ENCODE measurements around the gene CAMK2G. TPM values are rescaled to one million over a fixed set of nuclear protein-coding genes. Genes with fewer than 3 reads are reported as not detected.

Gene CAMK2G
- total RNA-seq, 2 donors from 2014 or later, result 20.9 to 21.7 TPM

DNA sequence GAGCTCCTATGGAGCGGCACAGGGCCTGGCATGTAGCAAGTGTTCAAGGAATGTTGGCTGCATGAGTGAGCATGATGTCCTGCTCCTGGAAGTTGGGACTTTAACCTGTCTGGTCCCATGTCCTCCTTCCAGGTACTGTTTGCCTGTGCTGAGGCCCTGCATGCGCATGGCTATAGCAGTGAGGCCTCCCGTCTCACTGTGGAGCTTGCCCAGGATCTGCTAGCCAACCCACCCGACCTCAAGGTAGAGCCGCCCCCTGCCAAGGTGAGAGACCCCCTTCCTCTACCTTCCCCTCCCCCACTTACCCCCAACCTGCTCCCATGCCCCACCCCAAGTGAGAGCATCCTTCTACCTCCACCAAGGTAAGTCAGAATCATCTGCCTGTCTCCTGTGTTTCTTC is 80.9 kb downstream of the CAMK2G start:
- no peaks in the 10 kb centered on the region for H3K27me3 Mint-ChIP-seq (ENCODE audit: insufficient read depth)

DNA sequence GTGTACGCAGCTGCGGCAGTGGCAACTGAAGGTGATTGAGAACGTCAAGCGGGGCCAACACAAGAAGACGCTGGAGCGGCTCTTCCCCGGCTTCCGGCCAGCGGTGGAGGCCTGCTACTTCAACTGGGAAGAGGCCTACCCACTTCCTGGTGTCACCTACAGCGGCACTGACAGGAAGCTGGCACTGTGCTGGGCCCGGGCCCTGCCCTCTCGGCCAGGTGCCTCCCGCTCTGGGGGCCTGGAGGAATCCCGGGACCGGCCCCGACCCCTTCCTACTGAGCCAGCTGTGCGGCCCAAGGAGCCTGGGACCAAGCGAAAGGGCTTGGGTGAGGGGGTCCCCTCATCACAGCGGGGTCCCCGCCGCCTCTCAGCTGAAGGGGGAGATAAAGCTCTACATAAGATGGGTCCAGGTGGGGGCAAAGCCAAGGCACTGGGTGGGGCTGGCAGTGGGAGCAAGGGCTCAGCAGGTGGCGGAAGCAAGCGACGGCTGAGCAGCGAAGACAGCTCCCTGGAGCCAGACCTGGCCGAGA is 82.4 kb downstream of the CAMK2G start:
- H3K27me3 ChIP-seq (ENCODE audit: control insufficient read depth, insufficient read depth, low read length, poor library complexity, severe bottlenecking), result no peaks in the 10 kb centered on the region
- Mint-ChIP-seq H3K9me3 (no peaks in the 10 kb centered on the region), H3K27me3 (ENCODE audit: insufficient read depth) (no peaks in the 10 kb centered on the region), H3K4me3 (no peak overlapping the region), H3K27ac (no peak overlapping the region), H3K36me3 (ENCODE audit: low read depth) (peaks cover 57% of the 10 kb centered on the region), H3K4me1 (no peaks in the 10 kb centered on the region)
- H3K9ac ChIP-seq (ENCODE audit: extremely low read depth, low read length, poor library complexity, severe bottlenecking), result no peak overlapping the region
- H3K4me3 ChIP-seq (ENCODE audit: low read length), result no peak overlapping the region
- no peaks in the 10 kb centered on the region for H3K4me1 ChIP-seq (ENCODE audit: control insufficient read depth, insufficient read depth, low read length)
- DNase-seq, result no peak
- TF ChIP-seq, protein P1, sequence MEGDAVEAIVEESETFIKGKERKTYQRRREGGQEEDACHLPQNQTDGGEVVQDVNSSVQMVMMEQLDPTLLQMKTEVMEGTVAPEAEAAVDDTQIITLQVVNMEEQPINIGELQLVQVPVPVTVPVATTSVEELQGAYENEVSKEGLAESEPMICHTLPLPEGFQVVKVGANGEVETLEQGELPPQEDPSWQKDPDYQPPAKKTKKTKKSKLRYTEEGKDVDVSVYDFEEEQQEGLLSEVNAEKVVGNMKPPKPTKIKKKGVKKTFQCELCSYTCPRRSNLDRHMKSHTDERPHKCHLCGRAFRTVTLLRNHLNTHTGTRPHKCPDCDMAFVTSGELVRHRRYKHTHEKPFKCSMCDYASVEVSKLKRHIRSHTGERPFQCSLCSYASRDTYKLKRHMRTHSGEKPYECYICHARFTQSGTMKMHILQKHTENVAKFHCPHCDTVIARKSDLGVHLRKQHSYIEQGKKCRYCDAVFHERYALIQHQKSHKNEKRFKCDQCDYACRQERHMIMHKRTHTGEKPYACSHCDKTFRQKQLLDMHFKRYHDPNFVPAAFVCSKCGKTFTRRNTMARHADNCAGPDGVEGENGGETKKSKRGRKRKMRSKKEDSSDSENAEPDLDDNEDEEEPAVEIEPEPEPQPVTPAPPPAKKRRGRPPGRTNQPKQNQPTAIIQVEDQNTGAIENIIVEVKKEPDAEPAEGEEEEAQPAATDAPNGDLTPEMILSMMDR (conservative IDR thresholded peaks at IDR 0.05), result no peak
- 94 to 97% methylated on average over 14 to 26 of the region's 26 CpGs for WGBS, 2 experiments (ENCODE audit: insufficient coverage in 1 of 2, insufficient read length in 1 of 2)
- no peaks in the 10 kb centered on the region for H3K9me3 ChIP-seq (ENCODE audit: control insufficient read depth, low read length)
- peaks cover 64% of the 10 kb centered on the region for H3K36me3 ChIP-seq (ENCODE audit: control insufficient read depth, insufficient read depth, low read length)
- H3K27ac ChIP-seq (ENCODE audit: low read depth, low read length), result no peak overlapping the region

More for the DNA sequence above, 80.9 kb downstream of the CAMK2G start:
- no peak overlapping the region for H3K9ac ChIP-seq (ENCODE audit: extremely low read depth, low read length, poor library complexity, severe bottlenecking)
- no peak overlapping the region for H3K27ac ChIP-seq (ENCODE audit: low read depth, low read length)
- no peaks in the 10 kb centered on the region for H3K27me3 ChIP-seq (ENCODE audit: control insufficient read depth, insufficient read depth, low read length, poor library complexity, severe bottlenecking)
- no peaks in the 10 kb centered on the region for H3K4me1 ChIP-seq (ENCODE audit: control insufficient read depth, insufficient read depth, low read length)
- Mint-ChIP-seq H3K36me3 (ENCODE audit: low read depth) (peaks cover 70% of the 10 kb centered on the region), H3K4me1 (no peaks in the 10 kb centered on the region), H3K4me3 (no peak overlapping the region), H3K27ac (no peak overlapping the region), H3K9me3 (no peaks in the 10 kb centered on the region)
- H3K9me3 ChIP-seq (ENCODE audit: control insufficient read depth, low read length), result no peaks in the 10 kb centered on the region
- 93 to 94% methylated on average over 2 to 5 of the region's 5 CpGs for WGBS, 2 experiments (ENCODE audit: insufficient coverage in 1 of 2, insufficient read length in 1 of 2)
- DNase-seq, result no peak
- H3K36me3 ChIP-seq (ENCODE audit: control insufficient read depth, insufficient read depth, low read length), result peaks cover 78% of the 10 kb centered on the region
- TF ChIP-seq, protein P1 (conservative IDR thresholded peaks at IDR 0.05), result no peak
- no peak overlapping the region for H3K4me3 ChIP-seq (ENCODE audit: low read length)

DNA sequence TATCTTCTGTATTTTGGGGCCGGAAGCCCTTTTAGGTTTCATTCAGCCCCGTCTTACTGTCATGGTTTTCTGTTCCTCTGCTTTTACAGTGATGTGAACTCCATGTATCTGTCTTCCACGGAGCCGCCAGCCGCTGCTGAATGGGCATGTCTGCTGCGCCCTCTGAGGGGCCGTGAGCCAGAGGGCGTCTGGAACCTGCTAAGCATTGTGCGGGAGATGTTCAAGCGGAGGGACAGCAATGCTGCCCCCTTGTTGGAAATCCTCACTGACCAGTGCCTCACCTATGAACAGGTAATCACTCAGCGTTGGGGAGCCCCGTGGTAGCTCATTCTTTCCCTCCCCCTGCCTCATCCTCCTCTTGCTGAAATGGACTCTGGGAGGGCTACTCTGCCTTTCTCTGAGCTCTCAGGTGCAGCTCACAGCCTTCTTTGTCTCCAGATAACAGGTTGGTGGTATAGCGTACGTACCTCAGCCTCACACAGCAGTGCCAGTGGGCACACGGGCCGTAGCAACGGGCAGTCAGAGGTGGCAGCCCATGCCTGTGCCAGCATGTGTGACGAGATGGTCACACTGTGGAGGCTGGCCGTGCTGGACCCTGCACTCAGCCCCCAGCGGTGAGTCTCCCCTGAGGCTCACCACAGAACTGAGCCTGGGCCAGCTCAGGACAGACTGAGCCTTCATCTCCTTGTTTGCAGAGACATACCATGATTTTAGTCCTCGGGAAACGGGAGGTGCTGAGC is 83.3 kb downstream of the CAMK2G start:
- Histone ChIP-seq H3K9ac (ENCODE audit: extremely low read depth, low read length, poor library complexity, severe bottlenecking) (no peak overlapping the region), H3K27ac (ENCODE audit: low read depth, low read length) (no peak overlapping the region), H3K27me3 (ENCODE audit: control insufficient read depth, insufficient read depth, low read length, poor library complexity, severe bottlenecking) (no peaks in the 10 kb centered on the region), H3K9me3 (ENCODE audit: control insufficient read depth, low read length) (no peaks in the 10 kb centered on the region), H3K4me1 (ENCODE audit: control insufficient read depth, insufficient read depth, low read length) (peaks cover 2% of the 10 kb centered on the region), H3K36me3 (ENCODE audit: control insufficient read depth, insufficient read depth, low read length) (peaks cover 57% of the 10 kb centered on the region), H3K4me3 (ENCODE audit: low read length) (no peak overlapping the region)
- DNase-seq, result no peak
- H3K9me3 Mint-ChIP-seq, result no peaks in the 10 kb centered on the region
- TF ChIP-seq, protein P1 (conservative IDR thresholded peaks at IDR 0.05), result no peak
- H3K4me3 Mint-ChIP-seq, result no peak overlapping the region
- H3K36me3 Mint-ChIP-seq (ENCODE audit: low read depth), result peaks cover 51% of the 10 kb centered on the region
- H3K27ac Mint-ChIP-seq, result no peak overlapping the region
- H3K4me1 Mint-ChIP-seq, result peaks cover 7% of the 10 kb centered on the region
- 94 to 97% methylated on average over 18 to 22 of the region's 22 CpGs for WGBS, 2 experiments (ENCODE audit: insufficient coverage in 1 of 2, insufficient read length in 1 of 2)
- no peaks in the 10 kb centered on the region for H3K27me3 Mint-ChIP-seq (ENCODE audit: insufficient read depth)

Measured in endodermal cell (in vitro differentiated cells).